ENCODE data around the gene MOG. TPM values are rescaled to one million over a fixed set of nuclear protein-coding genes. Genes with fewer than 3 reads are reported as not detected.

Gene MOG
- total RNA-seq, 2 donors from 2014 or later, result 0.16 to 2.4 TPM

DNA sequence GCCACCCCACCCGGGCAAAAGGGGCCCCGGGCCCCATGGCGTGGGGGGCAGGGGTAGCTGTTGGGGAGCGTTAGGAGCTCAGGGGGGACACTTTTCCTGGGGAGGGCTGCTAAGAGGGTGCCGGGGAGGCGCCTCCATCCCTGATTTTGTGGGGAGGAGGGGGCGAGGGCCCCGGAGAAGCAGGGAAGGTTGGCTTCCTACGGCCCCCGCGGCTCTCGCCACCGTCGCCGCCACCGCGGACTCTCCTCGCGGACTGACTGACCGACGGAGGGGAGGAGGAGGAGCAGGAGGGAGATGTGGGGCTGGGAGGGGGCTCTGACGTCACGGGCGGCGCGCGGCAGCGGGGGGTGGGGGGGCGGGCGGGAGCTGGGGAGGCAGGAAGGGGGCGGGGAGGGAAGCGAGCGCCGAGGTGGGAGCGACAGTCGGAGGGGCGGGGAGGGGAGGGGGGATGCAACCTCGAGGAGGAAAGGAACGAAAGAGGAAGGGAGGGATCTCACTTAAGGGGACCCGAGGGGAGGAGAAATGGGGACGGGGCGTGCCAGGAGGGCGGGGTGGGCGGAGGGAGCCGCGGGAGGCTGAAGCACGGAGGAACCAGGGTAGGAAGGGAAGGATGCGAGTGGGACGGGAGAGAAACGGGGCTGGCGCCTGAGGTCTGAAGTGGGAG is 29.0 kb upstream of the MOG start:
- H3K27me3 ChIP-seq, result no peaks in the 10 kb centered on the region
- H3K9me3 ChIP-seq, result no peaks in the 10 kb centered on the region
- peak overlapping the region; percentile 72 to 82 for H3K27ac ChIP-seq
- peaks cover 3 to 34% of the 10 kb centered on the region in 2 donors for H3K4me1 ChIP-seq
- TF ChIP-seq, protein P1, sequence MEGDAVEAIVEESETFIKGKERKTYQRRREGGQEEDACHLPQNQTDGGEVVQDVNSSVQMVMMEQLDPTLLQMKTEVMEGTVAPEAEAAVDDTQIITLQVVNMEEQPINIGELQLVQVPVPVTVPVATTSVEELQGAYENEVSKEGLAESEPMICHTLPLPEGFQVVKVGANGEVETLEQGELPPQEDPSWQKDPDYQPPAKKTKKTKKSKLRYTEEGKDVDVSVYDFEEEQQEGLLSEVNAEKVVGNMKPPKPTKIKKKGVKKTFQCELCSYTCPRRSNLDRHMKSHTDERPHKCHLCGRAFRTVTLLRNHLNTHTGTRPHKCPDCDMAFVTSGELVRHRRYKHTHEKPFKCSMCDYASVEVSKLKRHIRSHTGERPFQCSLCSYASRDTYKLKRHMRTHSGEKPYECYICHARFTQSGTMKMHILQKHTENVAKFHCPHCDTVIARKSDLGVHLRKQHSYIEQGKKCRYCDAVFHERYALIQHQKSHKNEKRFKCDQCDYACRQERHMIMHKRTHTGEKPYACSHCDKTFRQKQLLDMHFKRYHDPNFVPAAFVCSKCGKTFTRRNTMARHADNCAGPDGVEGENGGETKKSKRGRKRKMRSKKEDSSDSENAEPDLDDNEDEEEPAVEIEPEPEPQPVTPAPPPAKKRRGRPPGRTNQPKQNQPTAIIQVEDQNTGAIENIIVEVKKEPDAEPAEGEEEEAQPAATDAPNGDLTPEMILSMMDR (IDR thresholded peaks at IDR 0.05), result no peak
- peak; percentile 75 for DNase-seq (ENCODE audit: low spot score)
- peaks cover 6% of the 10 kb centered on the region for H3K36me3 ChIP-seq
- peak overlapping the region; percentile 58 to 66 for H3K4me3 ChIP-seq

DNA sequence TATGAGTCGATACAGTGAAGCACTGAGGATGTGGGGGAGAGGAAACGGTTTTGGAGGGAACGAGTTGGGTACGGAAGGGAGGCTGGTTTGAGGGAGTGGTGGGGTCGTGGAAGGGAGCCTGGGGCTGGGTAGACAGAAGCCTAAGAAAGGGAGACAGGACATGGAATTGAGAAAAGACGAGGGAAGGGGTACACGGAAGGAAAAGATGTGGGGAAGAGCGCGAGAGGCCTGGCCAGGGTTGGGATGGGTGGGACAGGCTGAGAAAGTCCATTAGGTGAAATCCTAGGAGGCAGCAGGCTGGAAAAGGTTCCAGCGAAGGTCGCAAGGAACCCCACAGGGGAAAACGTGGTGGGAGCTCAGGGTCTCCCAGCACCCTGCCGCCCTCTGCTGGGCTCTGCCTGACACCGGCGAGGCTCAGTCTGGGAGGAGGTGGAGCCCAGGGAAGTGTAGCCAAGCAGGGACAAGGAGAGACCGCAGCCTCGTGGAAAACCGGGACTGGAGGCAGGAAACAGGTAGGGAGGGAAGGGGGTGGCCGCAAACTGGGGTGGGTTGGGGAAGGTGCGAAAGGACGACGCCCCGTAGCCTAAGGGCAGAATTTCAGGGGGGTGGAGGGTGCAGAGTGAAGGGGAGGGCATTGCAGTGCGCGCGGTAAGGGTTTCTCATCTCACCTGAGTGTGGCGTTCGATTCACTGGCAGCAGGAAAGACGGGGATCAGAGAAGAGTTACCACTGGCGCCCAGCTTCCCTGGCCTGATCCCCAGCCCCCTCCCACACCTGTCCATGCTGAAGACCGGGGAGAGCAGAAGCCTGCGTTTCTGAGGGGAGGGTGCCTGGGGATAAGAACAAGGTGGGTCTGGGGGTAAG is 28.2 kb upstream of the MOG start:
- Histone ChIP-seq H3K9me3 (no peaks in the 10 kb centered on the region), H3K27ac (peak overlapping the region; percentile 72 to 82), H3K36me3 (no peaks in the 10 kb centered on the region), H3K4me3 (peak overlapping the region; percentile 58 to 66), H3K4me1 (peaks cover 3 to 34% of the 10 kb centered on the region in 2 donors), H3K27me3 (no peaks in the 10 kb centered on the region)
- DNase-seq (ENCODE audit: low spot score), result peak; percentile 77
- TF ChIP-seq, protein P1 (IDR thresholded peaks at IDR 0.05), result peak; percentile 56 to 78

DNA sequence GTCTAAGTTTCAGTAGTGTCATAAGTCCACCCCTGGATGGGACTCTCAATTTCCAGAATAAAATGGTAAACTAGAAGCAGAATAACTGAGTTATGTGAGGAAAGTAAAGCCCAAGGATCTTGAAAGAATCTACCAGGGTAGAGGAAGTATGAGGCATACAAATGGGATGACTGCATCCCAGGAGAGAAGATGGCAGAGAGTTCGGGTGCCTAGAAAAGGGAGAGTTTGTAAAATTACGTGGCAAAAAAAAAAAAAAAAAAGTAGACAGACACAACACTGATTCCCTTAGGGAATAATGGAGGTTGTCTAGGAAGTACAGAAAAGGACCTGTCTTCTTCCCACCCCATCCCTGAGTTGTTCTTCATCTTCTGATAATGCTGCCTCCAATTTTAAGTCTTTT is 27.3 kb upstream of the MOG start:
- no peak for DNase-seq (ENCODE audit: low spot score)
- Histone ChIP-seq H3K9me3 (no peaks in the 10 kb centered on the region), H3K27me3 (no peaks in the 10 kb centered on the region), H3K27ac (no peak overlapping the region), H3K4me1 (peaks cover 3 to 34% of the 10 kb centered on the region in 2 donors), H3K36me3 (no peaks in the 10 kb centered on the region), H3K4me3 (no peak overlapping the region)
- TF ChIP-seq, protein P1 (IDR thresholded peaks at IDR 0.05), result no peak

- Histone ChIP-seq H3K4me3 (no peak overlapping the region), H3K27ac (no peak overlapping the region), H3K36me3 (no peaks in the 10 kb centered on the region), H3K9me3 (no peaks in the 10 kb centered on the region), H3K4me1 (peaks cover 3 to 34% of the 10 kb centered on the region in 2 donors), H3K27me3 (no peaks in the 10 kb centered on the region)
- no peak for DNase-seq (ENCODE audit: low spot score)
- TF ChIP-seq, protein P1 (IDR thresholded peaks at IDR 0.05), result no peak
Observed at GRCh38 chr6:29630315-29630714, 26.6 kb upstream of the MOG start.

- no peaks in the 10 kb centered on the region for H3K9me3 ChIP-seq
- no peak for DNase-seq (ENCODE audit: low spot score)
Observed at GRCh38 chr6:29631209-29631810, 25.6 kb upstream of the MOG start.

More at GRCh38 chr6:29631209-29631810, 25.6 kb upstream of the MOG start:
- Histone ChIP-seq H3K27me3 (no peaks in the 10 kb centered on the region), H3K4me1 (peaks cover 3 to 34% of the 10 kb centered on the region in 2 donors), H3K36me3 (no peaks in the 10 kb centered on the region), H3K4me3 (peak overlapping the region in 1 of 2 donors; percentile 92), H3K27ac (no peak overlapping the region)
- TF ChIP-seq, protein P1 (IDR thresholded peaks at IDR 0.05), result no peak

All from right atrium auricular region (tissue), 2 donors.